Activated naive CD8-positive, alpha-beta T cell treated with anti-CD3 and anti-CD28 coated beads, Interleukin-2, amount 10 ng/mL, durations not matched to agents 7 days and 5 days (primary cell): ENCODE results near the gene GTPBP6. TPM values are rescaled to one million over a fixed set of nuclear protein-coding genes. Genes with fewer than 3 reads are reported as not detected.
A peak's percentile ranks its signal among the peaks of the same experiment; 100 is the strongest.
"Not testable (repeated sequence)": the region's sequence is repeated elsewhere in the genome, so short reads cannot be mapped to it uniquely, and the experiment has no call there.

Source experiments
- ATAC-seq: fragments of 150-1000 bp; cut with Tn5 transposase; one replicate; pipeline ENCODE4 v1.10.0; 2021; ENCODE audit warnings: low read depth, moderate library complexity
- POLR2A ChIA-PET: fragments of 350-600 bp; sonication (Branson Sonifier 250); formaldehyde crosslinking; loops from one replicate; lab custom pipeline; 2021; ENCODE audit warnings: antibody characterized with exemption; lab: Charles Lee
- DNase-seq: peaks from one replicate; pipeline ENCODE4 v3.0.0; 2021
- H3K27ac Mint-ChIP-seq: one replicate; pipeline ENCODE4 v1.8.0; 2022; ENCODE audit warnings: mild to moderate bottlenecking, mixed read lengths
- H3K27me3 Mint-ChIP-seq: one replicate; pipeline ENCODE4 v1.8.0; 2022; ENCODE audit warnings: mild to moderate bottlenecking, moderate library complexity, mixed read lengths
- H3K36me3 Mint-ChIP-seq: one replicate; pipeline ENCODE4 v1.8.0; 2021; ENCODE audit warnings: mild to moderate bottlenecking, mixed read lengths
- H3K4me1 Mint-ChIP-seq: one replicate; pipeline ENCODE4 v1.8.0; 2021; ENCODE audit warnings: mixed read lengths
- H3K4me3 Mint-ChIP-seq: one replicate; pipeline ENCODE4 v1.8.0; 2022; ENCODE audit warnings: mild to moderate bottlenecking, moderate library complexity, mixed read lengths
- H3K9me3 Mint-ChIP-seq: one replicate; pipeline ENCODE4 v1.8.0; 2021; ENCODE audit warnings: mixed read lengths
- total RNA-seq, 2 experiments: library from RNA; stranded (reverse); gene quantifications; one replicate each; pipeline ENCODE4 v1.2.3, GENCODE V29; 2021

The GTPBP6 gene
- total RNA-seq, 2 experiments from 2014 or later: 63.1 to 64.5 TPM

GRCh38 chrX:291411-291901 lies 27.1 kb downstream of the GTPBP6 start:
- Mint-ChIP-seq H3K27me3 (no peaks in the 10 kb centered on the region), H3K9me3 (no peaks in the 10 kb centered on the region), H3K27ac (no peak overlapping the region), H3K36me3 (peaks cover 46% of the 10 kb centered on the region), H3K4me3 (no peak overlapping the region), H3K4me1 (peaks cover 4% of the 10 kb centered on the region)
- POLR2A ChIA-PET: no interaction called here
- DNase-seq (no peak), ATAC-seq (no peak)

- POLR2A ChIA-PET: no interaction called here
These were observed 28.0 kb downstream of the GTPBP6 start for GRCh38 chrX:290476-291166.

GRCh38 chrX:288561-288991 lies 30.0 kb downstream of the GTPBP6 start:
- Mint-ChIP-seq H3K9me3 (no peaks in the 10 kb centered on the region), H3K4me3 (no peak overlapping the region), H3K27ac (no peak overlapping the region), H3K27me3 (no peaks in the 10 kb centered on the region), H3K36me3 (peaks cover 47% of the 10 kb centered on the region), H3K4me1 (peaks cover 20% of the 10 kb centered on the region)
- POLR2A ChIA-PET: no interaction called here
- DNase-seq (no peak), ATAC-seq (no peak)

More at GRCh38 chrX:290476-291166, 28.0 kb downstream of the GTPBP6 start:
- ATAC-seq: no peak
- no peak overlapping the region for H3K27ac Mint-ChIP-seq
- H3K36me3 Mint-ChIP-seq: peaks cover 42% of the 10 kb centered on the region
- no peak for DNase-seq
- H3K4me3 Mint-ChIP-seq: no peak overlapping the region
- peaks cover 12% of the 10 kb centered on the region for H3K4me1 Mint-ChIP-seq
- H3K27me3 Mint-ChIP-seq: no peaks in the 10 kb centered on the region
- no peaks in the 10 kb centered on the region for H3K9me3 Mint-ChIP-seq

GRCh38 chrX:287670-288069 lies 30.9 kb downstream of the GTPBP6 start:
- DNase-seq (no peak), ATAC-seq (no peak)
- no peaks in the 10 kb centered on the region for H3K9me3 Mint-ChIP-seq
- H3K4me3 Mint-ChIP-seq: no peak overlapping the region
- peaks cover 20% of the 10 kb centered on the region for H3K4me1 Mint-ChIP-seq
- no peak overlapping the region for H3K27ac Mint-ChIP-seq
- H3K36me3 Mint-ChIP-seq: peaks cover 40% of the 10 kb centered on the region
- no peaks in the 10 kb centered on the region for H3K27me3 Mint-ChIP-seq
- POLR2A ChIA-PET: no interaction called here

GRCh38 chrX:285076-285677 lies 33.4 kb downstream of the GTPBP6 start:
- Mint-ChIP-seq H3K36me3 (peaks cover 19% of the 10 kb centered on the region), H3K4me1 (peaks cover 22% of the 10 kb centered on the region), H3K4me3 (no peak overlapping the region), H3K27me3 (no peaks in the 10 kb centered on the region), H3K9me3 (no peaks in the 10 kb centered on the region), H3K27ac (no peak overlapping the region)
- ATAC-seq: no peak
- DNase-seq: no peak
- POLR2A ChIA-PET: no interaction called here

GRCh38 chrX:283115-283845 lies 35.3 kb downstream of the GTPBP6 start:
- Mint-ChIP-seq H3K4me1 (peaks cover 32% of the 10 kb centered on the region), H3K4me3 (peak overlapping the region; percentile 89), H3K36me3 (peaks cover 20% of the 10 kb centered on the region), H3K27me3 (no peaks in the 10 kb centered on the region), H3K27ac (peak overlapping the region; percentile 96), H3K9me3 (no peaks in the 10 kb centered on the region)
- ATAC-seq (peak; percentile 99), DNase-seq (peak; percentile 85)
- POLR2A ChIA-PET: no interaction called here

GRCh38 chrX:282000-282681 lies 36.5 kb downstream of the GTPBP6 start:
- peak overlapping the region; percentile 81 for H3K4me3 Mint-ChIP-seq
- H3K4me1 Mint-ChIP-seq: peaks cover 34% of the 10 kb centered on the region
- H3K27me3 Mint-ChIP-seq, ATAC-seq, POLR2A ChIA-PET, H3K9me3 Mint-ChIP-seq, DNase-seq: not testable (repeated sequence)
- peak overlapping the region; percentile 71 for H3K27ac Mint-ChIP-seq
- H3K36me3 Mint-ChIP-seq: peaks cover 20% of the 10 kb centered on the region

- Mint-ChIP-seq H3K9me3 (no peaks in the 10 kb centered on the region), H3K27me3 (no peaks in the 10 kb centered on the region), H3K27ac (peak within 1 kb of the TSS; percentile 71), H3K36me3 (peaks cover 22% of the 10 kb centered on the region), H3K4me3 (peak within 1 kb of the TSS; percentile 81), H3K4me1 (peaks cover 30% of the 10 kb centered on the region)
- peak; percentile 52 for DNase-seq
- ATAC-seq: no peak
- POLR2A ChIA-PET: no interaction called here
These were observed 37.2 kb downstream of the GTPBP6 start, which contains the start of gene PLCXD1 for GRCh38 chrX:281166-281999. Gene PLCXD1 (plus strand): TSS chrX:281381. CDS start chrX:284188, 2,807 bp downstream.

GRCh38 chrX:280722-281121 lies 37.9 kb downstream of the GTPBP6 start:
- Mint-ChIP-seq H3K4me1 (peaks cover 23% of the 10 kb centered on the region), H3K36me3 (peaks cover 20% of the 10 kb centered on the region)
- H3K27me3 Mint-ChIP-seq, ATAC-seq, POLR2A ChIA-PET, H3K9me3 Mint-ChIP-seq, H3K27ac Mint-ChIP-seq, DNase-seq, H3K4me3 Mint-ChIP-seq: not testable (repeated sequence)

GRCh38 chrX:279757-280604 lies 38.6 kb downstream of the GTPBP6 start:
- H3K9me3 Mint-ChIP-seq, DNase-seq, H3K27me3 Mint-ChIP-seq, POLR2A ChIA-PET, ATAC-seq: not testable (repeated sequence)
- Mint-ChIP-seq H3K4me1 (peaks cover 20% of the 10 kb centered on the region), H3K4me3 (peak overlapping the region; percentile 82), H3K36me3 (peaks cover 14% of the 10 kb centered on the region), H3K27ac (peak overlapping the region; percentile 81)

GRCh38 chrX:276581-277201 lies 41.9 kb downstream of the GTPBP6 start:
- H3K27ac Mint-ChIP-seq: peak overlapping the region; percentile 56

More at GRCh38 chrX:276581-277201, 41.9 kb downstream of the GTPBP6 start:
- Mint-ChIP-seq H3K9me3 (no peaks in the 10 kb centered on the region), H3K36me3 (peaks cover 7% of the 10 kb centered on the region), H3K4me1 (peaks cover 14% of the 10 kb centered on the region), H3K4me3 (peak overlapping the region; percentile 81), H3K27me3 (peaks cover 3% of the 10 kb centered on the region)
- ATAC-seq: peak; percentile 28
- peak; percentile 51 for DNase-seq
- POLR2A ChIA-PET: no interaction called here
